ENCODE measurements around the gene CNPY4.

CNPY4 gene
- 81.1 to 164 reads per million in 2 donors for total RNA-seq

GRCh38 chr7:100119072-100119969 is at the start of gene CNPY4, which contains the start of gene TAF6:
Gene CNPY4, plus strand, starts transcription at chr7:100119634. Its CDS starts 111 bp downstream, at chr7:100119745.
Gene TAF6, minus strand, starts transcription at chr7:100119358. Its CDS starts 5,149 bp downstream, at chr7:100114209.
- peak; percentile 78 for DNase-seq

GRCh38 chr7:100069991-100070390 is 49.4 kb upstream of the CNPY4 start:
- DNase-seq = no peak

- no peak for DNase-seq
Observed at GRCh38 chr7:100071018-100071723, 48.3 kb upstream of the CNPY4 start.

GRCh38 chr7:100072462-100072861 is 47.0 kb upstream of the CNPY4 start:
- no peak for DNase-seq

- DNase-seq = no peak
Observed at GRCh38 chr7:100074841-100075240, 44.6 kb upstream of the CNPY4 start.

- DNase-seq = no peak
Observed at GRCh38 chr7:100075418-100075817, 44.0 kb upstream of the CNPY4 start.

- DNase-seq = no peak
Observed at GRCh38 chr7:100077205-100077604, 42.2 kb upstream of the CNPY4 start.

GRCh38 chr7:100079024-100079560 is 40.3 kb upstream of the CNPY4 start:
- no peak for DNase-seq

- no peak for DNase-seq
Observed at GRCh38 chr7:100080907-100081534, 38.4 kb upstream of the CNPY4 start.

GRCh38 chr7:100081535-100082102 is 37.8 kb upstream of the CNPY4 start, which contains the start of gene ZNF3:
Gene ZNF3, minus strand, starts transcription at chr7:100081723. Its CDS starts 4,366 bp downstream, at chr7:100077357.
- peak; percentile 93 for DNase-seq

- DNase-seq = no peak
Observed at GRCh38 chr7:100082978-100083377, 36.5 kb upstream of the CNPY4 start.

GRCh38 chr7:100085515-100085914 is 33.9 kb upstream of the CNPY4 start:
- DNase-seq = no peak

GRCh38 chr7:100087055-100087750 is 32.2 kb upstream of the CNPY4 start:
- no peak for DNase-seq

- no peak for DNase-seq
Observed at GRCh38 chr7:100088095-100088620, 31.3 kb upstream of the CNPY4 start.

GRCh38 chr7:100088621-100089457 is 30.6 kb upstream of the CNPY4 start, which contains the start of gene COPS6:
Gene COPS6, plus strand, starts transcription at chr7:100088969. Its CDS starts 22 bp downstream, at chr7:100088991.
- DNase-seq = peak; percentile 82

GRCh38 chr7:100089458-100090196 is 29.8 kb upstream of the CNPY4 start:
- no peak for DNase-seq

- no peak for DNase-seq
Observed at GRCh38 chr7:100090527-100091410, 28.7 kb upstream of the CNPY4 start.

GRCh38 chr7:100091411-100092181 is 27.8 kb upstream of the CNPY4 start:
- no peak for DNase-seq
